ENCODE results near the gene GSG1L.

GSG1L gene

DNA sequence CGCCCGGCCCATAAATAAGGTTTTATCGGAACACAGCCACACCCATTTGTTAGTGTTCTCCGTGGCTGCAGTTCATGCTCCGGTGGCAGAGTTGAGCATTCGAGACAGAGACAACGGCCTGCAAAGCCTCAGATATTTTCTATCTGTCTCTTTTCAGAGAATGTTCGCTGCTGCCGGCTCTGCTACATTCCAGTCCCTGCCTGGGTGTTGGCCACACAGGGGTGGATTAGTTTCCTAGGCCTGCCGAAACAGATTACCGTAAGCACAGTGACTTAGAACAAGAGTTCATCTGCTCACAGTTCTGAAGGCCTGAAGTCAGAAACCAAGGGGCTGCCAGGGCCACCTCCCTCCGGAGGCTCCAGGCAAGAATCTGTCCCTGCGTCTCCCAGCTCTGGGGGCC is 19.1 kb upstream of the GSG1L start:
- H3K79me2 ChIP-seq (ENCODE audit: insufficient read depth, low read length): no peaks in the 10 kb centered on the region
- H3K4me2 ChIP-seq (ENCODE audit: low read depth, low read length, poor library complexity, severe bottlenecking): no peak overlapping the region
- no peaks in the 10 kb centered on the region for H3K9me3 ChIP-seq (ENCODE audit: insufficient read depth, low read length)
- H3F3A ChIP-seq (ENCODE audit: insufficient read depth): no peaks in the 10 kb centered on the region
- H3K36me3 ChIP-seq (ENCODE audit: low read length): no peaks in the 10 kb centered on the region
- H3K27me3 ChIP-seq (ENCODE audit: low read length): no peaks in the 10 kb centered on the region
- H2AFZ ChIP-seq (ENCODE audit: low read depth, low read length, severe bottlenecking): no peak overlapping the region
- TF ChIP-seq CTCF (IDR thresholded peaks at IDR 0.05; ENCODE audit: insufficient read depth, low read length, poor library complexity, severe bottlenecking) (no peak), EZH2phosphoT487 (conservative IDR thresholded peaks at IDR 0.05; ENCODE audit: low read length) (no peak)
- no peak overlapping the region for H3K27ac ChIP-seq (ENCODE audit: low read depth, low read length)
- H3K9ac ChIP-seq (ENCODE audit: low read length): no peak overlapping the region
- no peaks in the 10 kb centered on the region for H3K9me2 ChIP-seq (replicated peaks; ENCODE audit: insufficient read depth, low read length)
- no peak overlapping the region for H3K4me3 ChIP-seq (ENCODE audit: insufficient read depth, low read length, poor library complexity, severe bottlenecking)
- no peaks in the 10 kb centered on the region for H4K20me1 ChIP-seq (ENCODE audit: low read depth, low read length)

DNA sequence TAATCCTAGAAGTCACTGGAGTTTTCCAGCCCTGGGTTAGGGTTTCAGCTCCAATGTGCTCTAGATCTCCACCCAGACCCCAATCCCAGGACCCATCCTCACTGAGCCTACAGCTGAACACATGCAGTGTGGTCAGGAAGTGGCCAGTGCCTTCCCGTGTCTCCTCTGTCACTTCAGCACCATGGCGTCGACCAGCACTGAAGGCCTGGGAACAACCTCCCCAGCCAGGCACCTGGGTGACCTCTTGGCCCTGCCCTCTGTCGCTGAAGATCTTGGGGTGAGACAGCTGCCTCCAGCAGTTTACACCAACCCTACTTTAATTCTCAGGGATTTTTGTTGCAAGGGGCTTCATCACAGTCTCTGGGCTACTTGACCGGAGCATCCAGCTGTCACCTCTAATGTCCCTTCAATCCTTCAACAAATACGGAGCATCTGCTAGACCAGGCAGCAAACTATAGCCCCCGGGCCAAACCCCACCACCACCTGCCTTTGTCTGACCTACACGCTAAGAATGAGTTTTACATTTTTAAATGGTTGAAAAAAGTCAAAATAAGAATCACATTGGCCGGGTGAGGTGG is 18.0 kb upstream of the GSG1L start:
- no peak for TF ChIP-seq CTCF (IDR thresholded peaks at IDR 0.05; ENCODE audit: insufficient read depth, low read length, poor library complexity, severe bottlenecking)
- no peak for TF ChIP-seq EZH2phosphoT487 (conservative IDR thresholded peaks at IDR 0.05; ENCODE audit: low read length)
- no peak overlapping the region for H2AFZ ChIP-seq (ENCODE audit: low read depth, low read length, severe bottlenecking)

DNA sequence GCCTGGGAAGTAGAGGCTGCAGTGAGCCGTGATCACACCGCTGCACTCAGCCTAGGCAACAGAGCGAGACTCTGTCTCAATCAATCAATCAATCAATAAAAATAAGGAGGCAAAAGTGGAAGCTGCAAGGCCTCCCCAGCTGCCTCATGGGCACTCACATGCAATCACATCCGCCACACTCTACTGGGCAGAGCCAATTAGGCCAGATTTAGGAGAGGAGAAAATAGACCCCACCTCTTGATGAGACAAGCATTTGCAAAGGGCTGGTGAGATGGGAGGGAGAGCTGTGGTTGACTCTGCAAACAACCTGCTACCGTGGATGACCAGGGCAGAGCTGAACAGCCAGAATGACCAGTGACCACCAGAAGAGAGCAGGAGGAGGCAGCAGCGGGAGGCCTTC is 14.7 kb upstream of the GSG1L start:
- Histone ChIP-seq H3K9ac (ENCODE audit: low read length) (no peak overlapping the region), H3K9me3 (ENCODE audit: insufficient read depth, low read length) (no peaks in the 10 kb centered on the region), H3K4me3 (ENCODE audit: insufficient read depth, low read length, poor library complexity, severe bottlenecking) (no peak overlapping the region), H3K36me3 (ENCODE audit: low read length) (no peaks in the 10 kb centered on the region), H3K9me2 (replicated peaks; ENCODE audit: insufficient read depth, low read length) (no peaks in the 10 kb centered on the region), H3K27me3 (ENCODE audit: low read length) (no peaks in the 10 kb centered on the region), H4K20me1 (ENCODE audit: low read depth, low read length) (no peaks in the 10 kb centered on the region), H3F3A (ENCODE audit: insufficient read depth) (no peaks in the 10 kb centered on the region), H2AFZ (ENCODE audit: low read depth, low read length, severe bottlenecking) (no peak overlapping the region), H3K79me2 (ENCODE audit: insufficient read depth, low read length) (no peaks in the 10 kb centered on the region), H3K27ac (ENCODE audit: low read depth, low read length) (no peak overlapping the region), H3K4me2 (ENCODE audit: low read depth, low read length, poor library complexity, severe bottlenecking) (no peak overlapping the region)
- TF ChIP-seq EZH2phosphoT487 (conservative IDR thresholded peaks at IDR 0.05; ENCODE audit: low read length): no peak
- no peak for TF ChIP-seq CTCF (IDR thresholded peaks at IDR 0.05; ENCODE audit: insufficient read depth, low read length, poor library complexity, severe bottlenecking)

More for the DNA sequence above, 18.0 kb upstream of the GSG1L start:
- no peak overlapping the region for H3K4me2 ChIP-seq (ENCODE audit: low read depth, low read length, poor library complexity, severe bottlenecking)
- H3K9ac ChIP-seq (ENCODE audit: low read length): no peak overlapping the region
- no peak overlapping the region for H3K4me3 ChIP-seq (ENCODE audit: insufficient read depth, low read length, poor library complexity, severe bottlenecking)
- no peak overlapping the region for H3K27ac ChIP-seq (ENCODE audit: low read depth, low read length)
- no peaks in the 10 kb centered on the region for H3K9me3 ChIP-seq (ENCODE audit: insufficient read depth, low read length)
- H4K20me1 ChIP-seq (ENCODE audit: low read depth, low read length): no peaks in the 10 kb centered on the region
- no peaks in the 10 kb centered on the region for H3K79me2 ChIP-seq (ENCODE audit: insufficient read depth, low read length)
- no peaks in the 10 kb centered on the region for H3F3A ChIP-seq (ENCODE audit: insufficient read depth)
- no peaks in the 10 kb centered on the region for H3K27me3 ChIP-seq (ENCODE audit: low read length)
- H3K9me2 ChIP-seq (replicated peaks; ENCODE audit: insufficient read depth, low read length): no peaks in the 10 kb centered on the region
- H3K36me3 ChIP-seq (ENCODE audit: low read length): no peaks in the 10 kb centered on the region
